Measurements from ENCODE around the gene CYP3A5.

Gene CYP3A5

DNA sequence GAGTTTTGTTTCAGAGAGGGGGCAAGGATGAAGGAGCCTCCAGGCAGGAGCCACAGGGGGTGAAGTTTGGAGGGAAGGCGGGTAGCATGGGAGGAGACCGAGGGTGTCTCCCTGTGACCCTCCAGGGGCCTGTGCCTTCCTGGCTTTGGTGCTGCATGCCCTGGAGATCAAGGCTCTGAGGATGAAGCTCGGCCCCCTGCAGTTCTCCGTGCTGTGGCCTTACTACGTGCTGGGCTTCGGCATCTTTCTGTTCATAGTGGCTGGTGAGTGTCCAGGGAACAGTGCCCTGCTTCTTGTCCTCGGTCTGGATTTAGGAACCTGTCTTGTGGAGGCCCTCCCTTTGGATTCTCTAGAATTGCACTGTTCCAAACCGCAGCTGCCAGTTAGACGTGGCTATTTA is 72.2 kb downstream of the CYP3A5 start:
- DNase-seq (ENCODE audit: low read depth), result no peak

DNA sequence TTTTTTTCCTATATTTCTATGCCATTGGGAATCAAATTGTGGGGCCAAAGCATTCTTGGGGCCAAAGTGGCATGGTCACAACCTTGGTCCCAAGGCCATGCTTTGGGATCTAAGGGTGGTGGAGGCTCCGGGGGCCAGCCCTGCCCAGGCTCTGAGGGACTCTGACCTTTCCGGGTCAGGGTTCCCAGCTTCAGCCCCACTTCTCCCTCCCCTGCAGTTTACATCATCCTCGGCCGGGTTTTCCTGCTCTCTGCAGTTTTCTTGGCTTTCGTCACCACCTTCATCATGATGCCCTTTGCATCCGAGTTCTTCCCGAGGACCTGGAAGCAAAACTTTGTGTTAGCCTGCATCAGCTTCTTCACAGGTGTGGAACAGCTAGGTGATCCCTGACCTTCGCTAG is 73.3 kb downstream of the CYP3A5 start:
- DNase-seq (ENCODE audit: low read depth), result no peak

DNA sequence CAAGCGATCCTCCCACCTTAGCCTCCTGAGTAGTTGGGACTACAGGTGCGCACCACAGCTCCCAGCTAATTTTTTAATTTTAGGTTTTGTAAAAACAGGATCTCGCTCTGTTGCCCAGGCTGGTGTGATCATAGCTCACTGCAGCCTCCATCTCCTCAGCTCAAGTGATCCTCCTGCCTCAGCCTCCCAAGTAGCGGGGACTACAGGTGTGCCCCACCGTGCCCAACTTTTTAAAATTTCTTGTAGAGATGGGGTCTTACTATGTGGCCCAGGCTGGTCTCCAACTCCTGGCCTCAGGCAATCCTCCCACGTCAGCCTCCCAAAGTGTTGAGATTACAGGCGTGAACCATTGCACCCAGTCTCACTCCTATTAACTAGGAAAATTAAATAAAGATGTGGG is 74.3 kb downstream of the CYP3A5 start:
- DNase-seq (ENCODE audit: low read depth), result no peak

DNA sequence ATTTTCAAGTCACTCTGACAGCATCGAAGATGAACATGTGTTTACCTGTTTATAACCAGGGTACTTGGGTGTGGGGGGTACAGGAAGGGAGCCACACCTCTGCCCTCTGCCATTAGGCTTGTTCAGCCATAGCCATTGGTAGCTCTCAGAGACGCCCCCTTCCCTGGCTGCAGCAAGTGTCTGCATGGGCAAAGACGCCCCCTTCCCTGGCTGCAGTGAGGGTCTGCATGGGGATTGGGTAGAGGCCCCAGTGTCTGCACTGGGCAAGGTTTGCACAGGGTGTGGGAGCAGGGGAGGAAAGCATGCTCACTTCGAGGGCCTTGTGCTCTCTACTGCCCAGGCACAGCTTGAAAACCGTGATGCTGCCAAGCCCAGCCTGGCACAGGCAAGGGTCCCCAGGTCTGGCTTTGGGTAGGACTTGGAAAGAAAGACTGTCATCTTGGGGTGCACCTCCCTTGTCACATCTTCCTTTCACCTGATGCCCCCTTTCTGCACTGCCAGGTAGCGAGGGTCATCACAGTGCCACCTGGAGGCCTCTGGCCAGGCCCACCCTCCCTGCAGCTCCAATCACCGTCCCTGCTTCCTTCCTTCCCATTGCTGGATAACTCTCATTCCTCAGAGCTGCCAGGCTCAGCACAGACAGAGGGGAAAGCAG is 78.0 kb downstream of the CYP3A5 start:
- DNase-seq (ENCODE audit: low read depth), result no peak

DNA sequence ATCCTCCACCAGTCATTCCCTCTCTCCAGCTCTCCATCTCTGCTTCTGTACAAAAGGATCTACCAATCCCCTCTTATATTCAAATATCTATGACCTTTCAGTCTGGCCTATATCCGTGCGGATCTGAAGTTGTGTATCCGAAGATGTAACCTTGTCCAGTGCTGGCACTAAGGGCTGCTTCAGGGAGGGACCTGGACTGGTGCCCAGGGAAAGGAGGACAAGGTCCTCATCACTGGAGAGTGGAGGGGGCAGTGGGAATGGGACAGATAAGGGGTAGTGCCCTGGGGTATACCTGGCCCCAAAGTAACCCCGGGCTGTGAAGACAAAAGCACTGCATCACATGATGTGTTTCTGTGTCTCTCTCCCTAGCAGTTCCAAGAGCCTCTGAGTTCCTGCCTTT is 80.0 kb downstream of the CYP3A5 start:
- no peak for DNase-seq (ENCODE audit: low read depth)

Measured in activated gamma-delta T cell treated with anti-CD3 and anti-CD28 coated beads, Interleukin-2, amount 50 U/mL, for 16 hours (primary cell).